GM12878 (cell line): ENCODE data around the gene ANKAR. TPM values are rescaled to one million over a fixed set of nuclear protein-coding genes. Genes with fewer than 3 reads are reported as not detected.

Experiments
- ATAC-seq: fragments of 200-7000 bp; cut with Tn5 transposase; 3 replicates; pipeline ENCODE4 v1.9.1; 2020; ENCODE audit warnings: mild to moderate bottlenecking, moderate library complexity
- BruUV-seq: library from RNA; stranded (reverse); fragments of 400-500 nt; replicated peaks from 2 replicates; lab custom pipeline; 2021; lab: Mats Ljungman, UMichigan
- CTCF ChIA-PET: fragments of 300-600 bp; sonication (Branson Sonifier 250); formaldehyde crosslinking; extraction: SDS; loops from one replicate; lab custom pipeline; 2021; ENCODE audit warnings: inconsistent platforms; lab: Yijun Ruan, JAX
- POLR2A ChIA-PET: fragments of 350-600 bp; formaldehyde crosslinking; extraction: SDS; loops from one replicate; lab custom pipeline; 2021; ENCODE audit warnings: inconsistent platforms; lab: Charles Lee
- RAD21 ChIA-PET: fragments of 300-600 bp; sonication (Branson Sonifier 250); formaldehyde crosslinking; loops from one replicate; lab custom pipeline; 2023; ENCODE audit warnings: antibody characterized with exemption; ENCODE audit not compliant: unreplicated experiment; lab: Charles Lee
- SMC1A ChIA-PET: fragments of 300-600 bp; sonication (Branson Sonifier 250); formaldehyde crosslinking; loops from one replicate; lab custom pipeline; 2023; ENCODE audit not compliant: unreplicated experiment, uncharacterized antibody; lab: Charles Lee
- DNase-seq: peaks from one replicate; pipeline ENCODE4 v3.0.0-alpha.2; 2011; ENCODE audit warnings: low read depth, low spot score
- FAIRE-seq: peaks from 3 replicates; lab custom pipeline; 2011; peaks lifted over from hg19 to GRCh38; lab: Jason Lieb, UNC
- H2AFZ ChIP-seq: 2 replicates; pipeline ENCODE4 v1.6.0; 2011; ENCODE audit warnings: low read depth, low read length, control low read depth; ENCODE audit not compliant: control insufficient read depth
- H3K27ac ChIP-seq: 2 replicates; pipeline ENCODE4 v1.5.1; 2011; ENCODE audit warnings: control low read depth; ENCODE audit not compliant: control insufficient read depth, insufficient read depth
- H3K27me3 ChIP-seq, 2 experiments: replicated peaks in 1 of 2; 2 replicates each; pipeline versions ENCODE4 v1.6.0 to v1.6.1; 2011; ENCODE audit warnings: low read length in 1 of 2; ENCODE audit not compliant: control insufficient read depth in 2 of 2, insufficient read depth in 2 of 2
- H3K36me3 ChIP-seq, 2 experiments: 2 replicates each; pipeline ENCODE4 v1.5.1; 2011; ENCODE audit warnings: low read length in 1 of 2; ENCODE audit not compliant: control insufficient read depth in 2 of 2, insufficient read depth in 2 of 2
- H3K4me1 ChIP-seq: 2 replicates; pipeline ENCODE4 v1.6.1; 2011; ENCODE audit warnings: mild to moderate bottlenecking, low read length, moderate library complexity, mixed read lengths; ENCODE audit not compliant: control insufficient read depth, insufficient read depth
- H3K4me2 ChIP-seq: 2 replicates; pipeline ENCODE4 v1.6.0; 2011; ENCODE audit warnings: control low read depth; ENCODE audit not compliant: control insufficient read depth, insufficient read depth
- H3K4me3 ChIP-seq: fragments of 200-600 bp; sonication (generic); 2 replicates; pipeline ENCODE4 v1.5.1; 2016
- H3K79me2 ChIP-seq: 2 replicates; pipeline ENCODE4 v1.6.0; 2011; ENCODE audit warnings: low read length; ENCODE audit not compliant: control insufficient read depth, insufficient read depth
- H3K9ac ChIP-seq: 2 replicates; pipeline ENCODE4 v1.8.0; 2011; ENCODE audit warnings: low read length, control low read depth, mixed read lengths; ENCODE audit not compliant: control insufficient read depth, insufficient read depth
- H3K9me3 ChIP-seq: replicated peaks from 3 replicates; pipeline ENCODE4 v1.5.1; 2011; ENCODE audit warnings: mild to moderate bottlenecking, low read length; ENCODE audit not compliant: control insufficient read depth, insufficient read depth
- H4K20me1 ChIP-seq: 2 replicates; pipeline ENCODE4 v1.6.0; 2011; ENCODE audit not compliant: control insufficient read depth, insufficient read depth
- ATF7 ChIP-seq: fragments of 450-650 bp; IDR thresholded peaks from 2 replicates; pipeline ENCODE4 v1.6.1; 2016; ENCODE audit warnings: low read depth, mild to moderate bottlenecking
- LARP7 ChIP-seq: fragments of 450-650 bp; IDR thresholded peaks from 2 replicates; pipeline ENCODE4 v1.6.1; 2017; ENCODE audit warnings: mild to moderate bottlenecking
- POU2F2 ChIP-seq: IDR thresholded peaks from 3 replicates; pipeline ENCODE4 v1.6.1; 2011; ENCODE audit warnings: low read depth, mild to moderate bottlenecking, low read length, borderline replicate concordance
- REST ChIP-seq: IDR thresholded peaks from 2 replicates; pipeline ENCODE4 v1.6.1; 2012; ENCODE audit warnings: mild to moderate bottlenecking, low read depth, low read length
- ZBTB40 ChIP-seq: fragments of 450-650 bp; IDR thresholded peaks from 2 replicates; pipeline ENCODE4 v1.6.1; 2016; ENCODE audit warnings: mild to moderate bottlenecking, moderate library complexity, borderline replicate concordance
- ZNF274 ChIP-seq: IDR thresholded peaks from one replicate; pipeline ENCODE4 v1.8.0; 2011; ENCODE audit not compliant: insufficient read length, insufficient read depth
- in situ Hi-C: fragments of 300-500 bp; cut with MboI; formaldehyde crosslinking; loops from 9 replicates; pipeline ENCODE4 v1.14.3; 2018; ENCODE audit warnings: mixed read lengths
- intact Hi-C: fragments of 100-400 bp; cut with micrococcal nuclease; formaldehyde crosslinking; loops from one replicate; pipeline ENCODE4 v1.14.2; 2022; ENCODE audit not compliant: unreplicated experiment
- polyA plus RNA-seq, 11 experiments: library from polyadenylated mRNA; depleted of rRNA in 4 of 11; unstranded in 6 of 11; stranded (reverse) in 5 of 11; fragments of >200 nt; fragmentation: Nextera tagmentation in 4 of 11; fragmentation: Illumina TruSeq in 1 of 11; extraction: Ambion mirVana in 4 of 11; extraction: Trizol in 1 of 11; gene quantifications; 1 replicate in 1 of 11; 2 replicates in 10 of 11; pipeline versions ENCODE4 v1.2.1 to v1.2.3, GENCODE V29; 2011 to 2016; ENCODE audit warnings: inconsistent platforms in 2 of 11, missing spikeins in 2 of 11, low read depth in 1 of 11
- total RNA-seq, 4 experiments: library from RNA; depleted of rRNA in 3 of 4; stranded (reverse); fragments of >200 nt in 3 of 4; fragmentation: Illumina TruSeq in 1 of 4; extraction: Trizol in 1 of 4; gene quantifications; 2 replicates each; pipeline versions ENCODE4 v1.2.1 to v1.2.3, GENCODE V29; 2013 to 2021
- TF ChIP-seq, protein P1 (sequence below): fragments of 450-650 bp; IDR thresholded peaks from 2 replicates; pipeline ENCODE4 v1.6.1; 2017; ENCODE audit warnings: borderline replicate concordance
- TF ChIP-seq, protein P2 (sequence below): fragments of 450-650 bp; IDR thresholded peaks from 2 replicates; pipeline ENCODE4 v1.6.1; 2018; ENCODE audit warnings: borderline replicate concordance, mild to moderate bottlenecking; ENCODE audit not compliant: partially characterized antibody
- TF ChIP-seq, protein P3 (sequence below): IDR thresholded peaks from 2 replicates; pipeline ENCODE4 v1.6.1; 2011; ENCODE audit warnings: borderline replicate concordance, low read depth, mild to moderate bottlenecking, moderate library complexity, mixed read lengths, low read length; ENCODE audit not compliant: insufficient read depth; ENCODE audit errors: extremely low read length

Gene ANKAR
- total and polyA plus RNA-seq, 10 of the 15 experiments (the other 5 are each of a cell fraction or from before 2014, with no cell fraction given), result 1.3 to 4.2 (median 2.7) TPM

DNA sequence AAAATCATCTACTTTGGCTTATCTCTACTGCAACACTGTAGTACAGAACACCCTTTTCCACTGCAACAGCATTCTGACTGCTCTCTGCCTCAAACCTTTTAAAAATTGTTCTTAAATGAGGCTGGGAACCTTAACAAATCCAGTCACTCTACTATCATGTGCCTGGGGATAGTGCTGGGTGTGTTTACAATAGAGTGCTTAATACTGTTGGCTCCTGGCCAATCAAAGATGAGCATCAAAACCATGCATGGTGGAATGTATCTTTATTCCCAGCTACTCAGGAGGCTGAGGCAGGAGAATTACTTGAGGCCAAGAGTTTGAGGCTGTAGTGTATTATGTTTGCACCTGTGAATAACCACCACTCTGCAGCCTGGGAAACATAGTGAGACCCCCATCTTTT lies 7.4 kb downstream of the ANKAR start:
- SMC1A ChIA-PET, result interaction anchor here (1.0 to 1.8 kb wide), 2 partner anchors 13 to 20 kb away, joined by 3 to 4 read pairs; no protein-coding TSS in a partner anchor
- Histone ChIP-seq H3K36me3 (no peaks in the 10 kb centered on the region), H3K9me3 (peaks cover 2% of the 10 kb centered on the region), H3K4me1 (peaks cover 5% of the 10 kb centered on the region; the same call in 1 of the 2 replicates), H3K27me3 (no peaks in the 10 kb centered on the region), H3K4me3 (no peak overlapping the region), H2AFZ (no peak overlapping the region), H3K27ac (no peak overlapping the region), H3K4me2 (no peak overlapping the region), H3K79me2 (no peaks in the 10 kb centered on the region), H4K20me1 (no peaks in the 10 kb centered on the region), H3K9ac (no peak overlapping the region)
- in situ Hi-C loops, result no loop called here
- BruUV-seq, result no TSS peak
- DNase-seq (no peak), FAIRE-seq (no peak), ATAC-seq (no peak)
- intact Hi-C loops, result no loop called here
- CTCF ChIA-PET, result interaction anchor here (2.1 to 6.0 kb wide), 2 partner anchors 12 to 17 kb away, joined by 7 to 45 read pairs; no protein-coding TSS in a partner anchor
- TF ChIP-seq, protein P1, sequence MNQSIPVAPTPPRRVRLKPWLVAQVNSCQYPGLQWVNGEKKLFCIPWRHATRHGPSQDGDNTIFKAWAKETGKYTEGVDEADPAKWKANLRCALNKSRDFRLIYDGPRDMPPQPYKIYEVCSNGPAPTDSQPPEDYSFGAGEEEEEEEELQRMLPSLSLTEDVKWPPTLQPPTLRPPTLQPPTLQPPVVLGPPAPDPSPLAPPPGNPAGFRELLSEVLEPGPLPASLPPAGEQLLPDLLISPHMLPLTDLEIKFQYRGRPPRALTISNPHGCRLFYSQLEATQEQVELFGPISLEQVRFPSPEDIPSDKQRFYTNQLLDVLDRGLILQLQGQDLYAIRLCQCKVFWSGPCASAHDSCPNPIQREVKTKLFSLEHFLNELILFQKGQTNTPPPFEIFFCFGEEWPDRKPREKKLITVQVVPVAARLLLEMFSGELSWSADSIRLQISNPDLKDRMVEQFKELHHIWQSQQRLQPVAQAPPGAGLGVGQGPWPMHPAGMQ, result no peak
- TF ChIP-seq REST, result no peak
- no peak for TF ChIP-seq ATF7
- TF ChIP-seq LARP7, result no peak
- no peak for TF ChIP-seq ZBTB40
- TF ChIP-seq, protein P2, sequence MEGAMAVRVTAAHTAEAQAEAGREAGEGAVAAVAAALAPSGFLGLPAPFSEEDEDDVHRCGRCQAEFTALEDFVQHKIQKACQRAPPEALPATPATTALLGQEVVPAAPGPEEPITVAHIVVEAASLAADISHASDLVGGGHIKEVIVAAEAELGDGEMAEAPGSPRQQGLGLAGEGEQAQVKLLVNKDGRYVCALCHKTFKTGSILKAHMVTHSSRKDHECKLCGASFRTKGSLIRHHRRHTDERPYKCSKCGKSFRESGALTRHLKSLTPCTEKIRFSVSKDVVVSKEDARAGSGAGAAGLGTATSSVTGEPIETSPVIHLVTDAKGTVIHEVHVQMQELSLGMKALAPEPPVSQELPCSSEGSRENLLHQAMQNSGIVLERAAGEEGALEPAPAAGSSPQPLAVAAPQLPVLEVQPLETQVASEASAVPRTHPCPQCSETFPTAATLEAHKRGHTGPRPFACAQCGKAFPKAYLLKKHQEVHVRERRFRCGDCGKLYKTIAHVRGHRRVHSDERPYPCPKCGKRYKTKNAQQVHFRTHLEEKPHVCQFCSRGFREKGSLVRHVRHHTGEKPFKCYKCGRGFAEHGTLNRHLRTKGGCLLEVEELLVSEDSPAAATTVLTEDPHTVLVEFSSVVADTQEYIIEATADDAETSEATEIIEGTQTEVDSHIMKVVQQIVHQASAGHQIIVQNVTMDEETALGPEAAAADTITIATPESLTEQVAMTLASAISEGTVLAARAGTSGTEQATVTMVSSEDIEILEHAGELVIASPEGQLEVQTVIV, result no peak
- TF ChIP-seq, protein P3, sequence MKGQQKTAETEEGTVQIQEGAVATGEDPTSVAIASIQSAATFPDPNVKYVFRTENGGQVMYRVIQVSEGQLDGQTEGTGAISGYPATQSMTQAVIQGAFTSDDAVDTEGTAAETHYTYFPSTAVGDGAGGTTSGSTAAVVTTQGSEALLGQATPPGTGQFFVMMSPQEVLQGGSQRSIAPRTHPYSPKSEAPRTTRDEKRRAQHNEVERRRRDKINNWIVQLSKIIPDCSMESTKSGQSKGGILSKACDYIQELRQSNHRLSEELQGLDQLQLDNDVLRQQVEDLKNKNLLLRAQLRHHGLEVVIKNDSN, result no peak
- TF ChIP-seq ZNF274, result no peak
- TF ChIP-seq POU2F2, result no peak
- POLR2A ChIA-PET, result interaction anchor here (0.9 to 1.8 kb wide), 2 partner anchors 12 to 13 kb away, joined by 3 to 6 read pairs; no protein-coding TSS in a partner anchor
- RAD21 ChIA-PET, result no interaction called here
